Panc1 (cell line): ENCODE measurements around the gene KCNMB1. TPM values are rescaled to one million over a fixed set of nuclear protein-coding genes. Genes with fewer than 3 reads are reported as not detected.

Experiments used
- ATAC-seq: fragments of 200-7000 bp; cut with Tn5 transposase; 2 replicates; pipeline ENCODE4 v1.9.1; 2020; ENCODE audit warnings: mild to moderate bottlenecking, moderate library complexity
- BruUV-seq: library from RNA; stranded (reverse); fragments of 400-500 nt; replicated peaks from 2 replicates; lab custom pipeline; 2021; lab: Mats Ljungman, UMichigan
- CTCF ChIA-PET: fragments of 300-600 bp; sonication (Branson Sonifier 250); formaldehyde crosslinking; loops from one replicate; lab custom pipeline; 2022; ENCODE audit warnings: antibody characterized with exemption; lab: Charles Lee
- POLR2A ChIA-PET: fragments of 300-600 bp; sonication (Branson Sonifier 250); formaldehyde crosslinking; loops from one replicate; lab custom pipeline; 2022; ENCODE audit warnings: antibody characterized with exemption; lab: Charles Lee
- DNase-seq: peaks from one replicate; pipeline ENCODE4 v3.0.0-alpha.2; 2010; ENCODE audit warnings: low read depth, low spot score
- H3K27ac ChIP-seq: 2 replicates; pipeline ENCODE4 v1.5.1; 2011; ENCODE audit warnings: mild to moderate bottlenecking, low read length, inconsistent platforms
- H3K27me3 ChIP-seq: fragments of 200-500 bp; sonication (Bioruptor generic); 2 replicates; pipeline ENCODE4 v1.6.0; 2014; ENCODE audit warnings: low read length, inconsistent platforms; ENCODE audit not compliant: control insufficient read depth, insufficient read depth
- H3K36me3 ChIP-seq: fragments of 200-500 bp; sonication (Bioruptor generic); 2 replicates; pipeline ENCODE4 v1.5.1; 2014; ENCODE audit warnings: inconsistent platforms, mild to moderate bottlenecking, low read length, moderate library complexity; ENCODE audit not compliant: control insufficient read depth, insufficient read depth
- H3K4me1 ChIP-seq: 2 replicates; pipeline ENCODE4 v1.5.1; 2011; ENCODE audit warnings: inconsistent platforms, mild to moderate bottlenecking, low read length, moderate library complexity; ENCODE audit not compliant: control insufficient read depth, insufficient read depth
- H3K4me3 ChIP-seq, 2 experiments: 2 replicates each; pipeline ENCODE4 v1.5.1; 2011 to 2012; ENCODE audit warnings: low read depth in 2 of 2, low read length in 2 of 2, mild to moderate bottlenecking in 2 of 2, inconsistent platforms in 1 of 2, moderate library complexity in 1 of 2
- H3K9me3 ChIP-seq: fragments of 200-500 bp; sonication (Bioruptor generic); 2 replicates; pipeline ENCODE4 v1.5.1; 2014; ENCODE audit warnings: low read depth, mild to moderate bottlenecking, inconsistent platforms, low read length, moderate library complexity; ENCODE audit not compliant: control insufficient read depth, insufficient read depth
- POLR2AphosphoS5 ChIP-seq: IDR thresholded peaks from 2 replicates; pipeline ENCODE4 v1.6.1; 2012; ENCODE audit warnings: mild to moderate bottlenecking, low read depth, low read length, moderate library complexity
- SIN3A ChIP-seq: IDR thresholded peaks from 2 replicates; pipeline ENCODE4 v1.6.1; 2012; ENCODE audit warnings: low read depth, mild to moderate bottlenecking, low read length, moderate library complexity, borderline replicate concordance; ENCODE audit not compliant: insufficient read depth
- TCF7L2 ChIP-seq: IDR thresholded peaks from 2 replicates; pipeline ENCODE4 v1.6.1; 2011; ENCODE audit warnings: mild to moderate bottlenecking, low read depth, low read length, inconsistent platforms
- in situ Hi-C: cut with HindIII; loops from 2 replicates; pipeline ENCODE4 v1.10.0; 2016; ENCODE audit warnings: low sequenced_read_pairs, low pct_unique_long_range_greater_than_20kb
- intact Hi-C: fragments of 100-400 bp; cut with micrococcal nuclease; formaldehyde crosslinking; loops from one replicate; pipeline ENCODE4 v1.10.0; 2022; ENCODE audit not compliant: unreplicated experiment
- total RNA-seq: library from RNA; stranded (reverse); gene quantifications from one replicate; pipeline ENCODE4 v1.2.1, GENCODE V29; 2021; ENCODE audit not compliant: unreplicated experiment
- TF ChIP-seq, protein P1 (sequence below), 2 experiments: IDR thresholded peaks; 2 replicates each; pipeline ENCODE4 v1.6.1; 2011 to 2012; ENCODE audit warnings: low read depth in 2 of 2, control low read depth in 1 of 2, low read length in 1 of 2, mild to moderate bottlenecking in 1 of 2, moderate library complexity in 1 of 2; ENCODE audit not compliant: insufficient read depth in 1 of 2
- TF ChIP-seq, protein P2 (sequence below): fragments of 450-650 bp; IDR thresholded peaks from 2 replicates; pipeline ENCODE4 v1.5.1; 2017; ENCODE audit warnings: mild to moderate bottlenecking

Gene KCNMB1
- total RNA-seq, 1 experiment from 2014 or later: not detected

DNA sequence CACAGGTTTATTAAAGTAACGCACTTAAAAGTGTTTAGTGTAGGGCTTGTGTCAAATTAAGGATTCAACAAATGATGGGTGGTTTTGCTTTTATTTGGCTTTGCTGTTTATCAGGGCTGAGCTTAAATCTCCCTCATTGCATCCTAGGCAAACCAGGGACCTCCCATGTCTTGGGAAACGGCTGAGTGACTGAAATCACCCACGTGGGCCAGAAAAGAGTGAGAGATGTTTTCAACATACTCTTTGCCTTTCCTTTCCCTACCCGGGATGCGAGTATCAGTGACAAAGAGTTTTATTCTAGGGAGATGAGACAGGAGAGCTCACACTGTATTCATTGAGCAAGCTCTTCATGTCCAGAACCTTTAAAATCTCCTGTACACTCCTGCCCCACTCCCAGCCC, 23.3 kb downstream of the KCNMB1 start:
- H3K9me3 ChIP-seq: no peaks in the 10 kb centered on the region
- BruUV-seq: no TSS peak
- H3K36me3 ChIP-seq: no peaks in the 10 kb centered on the region
- in situ Hi-C loops: no loop called here
- H3K27me3 ChIP-seq: peaks cover 6% of the 10 kb centered on the region
- ChIA-PET CTCF (no interaction called here), POLR2A (no interaction called here)
- TF ChIP-seq, protein P1, sequence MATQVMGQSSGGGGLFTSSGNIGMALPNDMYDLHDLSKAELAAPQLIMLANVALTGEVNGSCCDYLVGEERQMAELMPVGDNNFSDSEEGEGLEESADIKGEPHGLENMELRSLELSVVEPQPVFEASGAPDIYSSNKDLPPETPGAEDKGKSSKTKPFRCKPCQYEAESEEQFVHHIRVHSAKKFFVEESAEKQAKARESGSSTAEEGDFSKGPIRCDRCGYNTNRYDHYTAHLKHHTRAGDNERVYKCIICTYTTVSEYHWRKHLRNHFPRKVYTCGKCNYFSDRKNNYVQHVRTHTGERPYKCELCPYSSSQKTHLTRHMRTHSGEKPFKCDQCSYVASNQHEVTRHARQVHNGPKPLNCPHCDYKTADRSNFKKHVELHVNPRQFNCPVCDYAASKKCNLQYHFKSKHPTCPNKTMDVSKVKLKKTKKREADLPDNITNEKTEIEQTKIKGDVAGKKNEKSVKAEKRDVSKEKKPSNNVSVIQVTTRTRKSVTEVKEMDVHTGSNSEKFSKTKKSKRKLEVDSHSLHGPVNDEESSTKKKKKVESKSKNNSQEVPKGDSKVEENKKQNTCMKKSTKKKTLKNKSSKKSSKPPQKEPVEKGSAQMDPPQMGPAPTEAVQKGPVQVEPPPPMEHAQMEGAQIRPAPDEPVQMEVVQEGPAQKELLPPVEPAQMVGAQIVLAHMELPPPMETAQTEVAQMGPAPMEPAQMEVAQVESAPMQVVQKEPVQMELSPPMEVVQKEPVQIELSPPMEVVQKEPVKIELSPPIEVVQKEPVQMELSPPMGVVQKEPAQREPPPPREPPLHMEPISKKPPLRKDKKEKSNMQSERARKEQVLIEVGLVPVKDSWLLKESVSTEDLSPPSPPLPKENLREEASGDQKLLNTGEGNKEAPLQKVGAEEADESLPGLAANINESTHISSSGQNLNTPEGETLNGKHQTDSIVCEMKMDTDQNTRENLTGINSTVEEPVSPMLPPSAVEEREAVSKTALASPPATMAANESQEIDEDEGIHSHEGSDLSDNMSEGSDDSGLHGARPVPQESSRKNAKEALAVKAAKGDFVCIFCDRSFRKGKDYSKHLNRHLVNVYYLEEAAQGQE (IDR thresholded peaks at IDR 0.05; ENCODE audit: insufficient read depth in 1 of 2, low read depth in 2 of 2, low read length in 1 of 2): no peak
- TF ChIP-seq, protein P2, sequence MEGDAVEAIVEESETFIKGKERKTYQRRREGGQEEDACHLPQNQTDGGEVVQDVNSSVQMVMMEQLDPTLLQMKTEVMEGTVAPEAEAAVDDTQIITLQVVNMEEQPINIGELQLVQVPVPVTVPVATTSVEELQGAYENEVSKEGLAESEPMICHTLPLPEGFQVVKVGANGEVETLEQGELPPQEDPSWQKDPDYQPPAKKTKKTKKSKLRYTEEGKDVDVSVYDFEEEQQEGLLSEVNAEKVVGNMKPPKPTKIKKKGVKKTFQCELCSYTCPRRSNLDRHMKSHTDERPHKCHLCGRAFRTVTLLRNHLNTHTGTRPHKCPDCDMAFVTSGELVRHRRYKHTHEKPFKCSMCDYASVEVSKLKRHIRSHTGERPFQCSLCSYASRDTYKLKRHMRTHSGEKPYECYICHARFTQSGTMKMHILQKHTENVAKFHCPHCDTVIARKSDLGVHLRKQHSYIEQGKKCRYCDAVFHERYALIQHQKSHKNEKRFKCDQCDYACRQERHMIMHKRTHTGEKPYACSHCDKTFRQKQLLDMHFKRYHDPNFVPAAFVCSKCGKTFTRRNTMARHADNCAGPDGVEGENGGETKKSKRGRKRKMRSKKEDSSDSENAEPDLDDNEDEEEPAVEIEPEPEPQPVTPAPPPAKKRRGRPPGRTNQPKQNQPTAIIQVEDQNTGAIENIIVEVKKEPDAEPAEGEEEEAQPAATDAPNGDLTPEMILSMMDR: no peak
- TF ChIP-seq TCF7L2 (no peak), SIN3A (no peak), POLR2AphosphoS5 (no peak)
- DNase-seq (no peak), ATAC-seq (no peak)
- intact Hi-C loops: no loop called here
- no peak overlapping the region for H3K4me3 ChIP-seq
- H3K4me1 ChIP-seq: no peaks in the 10 kb centered on the region
- H3K27ac ChIP-seq: no peak overlapping the region

DNA sequence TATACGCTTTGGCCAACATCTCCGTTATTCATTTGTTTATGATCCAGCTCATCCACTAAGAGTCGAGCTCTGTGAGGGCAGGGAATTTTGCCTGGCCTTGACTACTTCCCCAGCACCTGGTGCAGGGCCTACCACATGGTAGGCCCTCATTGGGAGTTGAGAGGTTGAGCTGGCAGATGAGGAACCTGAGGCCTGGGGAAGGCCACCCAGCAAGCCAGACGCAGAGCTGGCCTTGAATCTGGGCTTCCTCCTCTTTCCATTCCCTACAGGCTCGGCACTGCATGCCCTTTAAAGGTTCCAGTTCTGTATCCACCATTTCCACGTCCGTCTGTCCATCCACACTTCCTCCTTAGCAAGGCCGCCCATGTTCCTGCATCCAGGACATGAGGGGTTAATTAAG, 24.2 kb downstream of the KCNMB1 start:
- BruUV-seq: no TSS peak
- intact Hi-C loops: no loop called here

More for the DNA sequence above, 24.2 kb downstream of the KCNMB1 start:
- TF ChIP-seq, protein P1 (IDR thresholded peaks at IDR 0.05; ENCODE audit: insufficient read depth in 1 of 2, low read depth in 2 of 2, low read length in 1 of 2): no peak
- TF ChIP-seq SIN3A (no peak), TCF7L2 (no peak), POLR2AphosphoS5 (no peak)
- TF ChIP-seq, protein P2: no peak
- ChIA-PET POLR2A (no interaction called here), CTCF (no interaction called here)
- no peaks in the 10 kb centered on the region for H3K4me1 ChIP-seq
- DNase-seq (no peak), ATAC-seq (no peak)
- no peaks in the 10 kb centered on the region for H3K9me3 ChIP-seq
- no peaks in the 10 kb centered on the region for H3K36me3 ChIP-seq
- no peak overlapping the region for H3K4me3 ChIP-seq
- no peak overlapping the region for H3K27ac ChIP-seq
- H3K27me3 ChIP-seq: peaks cover 6% of the 10 kb centered on the region
- in situ Hi-C loops: no loop called here
